SIG-M5 (cell line): ENCODE measurements around the gene CALCOCO1.
A peak's percentile ranks its signal among the peaks of the same experiment; 100 is the strongest.
"Not testable (repeated sequence)": the region's sequence is repeated elsewhere in the genome, so short reads cannot be mapped to it uniquely, and the experiment has no call there.

Experiments used
- DNase-seq: peaks from one replicate; lab custom pipeline; 2025; lab: John Stamatoyannopoulos, UW

CALCOCO1 gene

GRCh38 chr12:53727310-53728041 lies at the start of gene CALCOCO1:
CALCOCO1 (minus strand) TSS chr12:53727452; CDS start chr12:53725242, 2,210 bp downstream.
- DNase-seq = peak; percentile 96

- DNase-seq = no peak
Measured at GRCh38 chr12:53776872-53777271, 49.6 kb upstream of the CALCOCO1 start.

GRCh38 chr12:53775478-53776145 lies 48.4 kb upstream of the CALCOCO1 start:
- no peak for DNase-seq

- no peak for DNase-seq
Measured at GRCh38 chr12:53770281-53770680, 43.0 kb upstream of the CALCOCO1 start.

GRCh38 chr12:53768976-53769375 lies 41.7 kb upstream of the CALCOCO1 start:
- DNase-seq = no peak

- no peak for DNase-seq
Measured at GRCh38 chr12:53766881-53767280, 39.6 kb upstream of the CALCOCO1 start.

- DNase-seq = no peak
Measured at GRCh38 chr12:53765891-53766290, 38.6 kb upstream of the CALCOCO1 start.

- DNase-seq = no peak
Measured at GRCh38 chr12:53764615-53765014, 37.4 kb upstream of the CALCOCO1 start.

- DNase-seq = not testable (repeated sequence)
Measured at GRCh38 chr12:53762793-53763192, 35.5 kb upstream of the CALCOCO1 start.

GRCh38 chr12:53761306-53761705 lies 34.1 kb upstream of the CALCOCO1 start:
- DNase-seq = no peak

- no peak for DNase-seq
Measured at GRCh38 chr12:53759261-53759660, 32.0 kb upstream of the CALCOCO1 start.

- DNase-seq = no peak
Measured at GRCh38 chr12:53758730-53759103, 31.5 kb upstream of the CALCOCO1 start.

- DNase-seq = no peak
Measured at GRCh38 chr12:53758081-53758729, 31.0 kb upstream of the CALCOCO1 start.

- no peak for DNase-seq
Measured at GRCh38 chr12:53757101-53757770, 30.0 kb upstream of the CALCOCO1 start.

- DNase-seq = no peak
Measured at GRCh38 chr12:53756300-53757100, 29.2 kb upstream of the CALCOCO1 start.

- no peak for DNase-seq
Measured at GRCh38 chr12:53755893-53756292, 28.6 kb upstream of the CALCOCO1 start.

- no peak for DNase-seq
Measured at GRCh38 chr12:53755451-53755891, 28.2 kb upstream of the CALCOCO1 start.

GRCh38 chr12:53754633-53755264 lies 27.5 kb upstream of the CALCOCO1 start:
- no peak for DNase-seq

GRCh38 chr12:53754188-53754585 lies 26.9 kb upstream of the CALCOCO1 start:
- DNase-seq = no peak

- no peak for DNase-seq
Measured at GRCh38 chr12:53752621-53753020, 25.4 kb upstream of the CALCOCO1 start.

GRCh38 chr12:53752192-53752601 lies 24.9 kb upstream of the CALCOCO1 start:
- no peak for DNase-seq
